Activated T-cell treated with anti-CD3 and anti-CD28 coated beads, Interleukin-2, amount 50 U/mL, for 1 hour (primary cell): ENCODE results near the gene IL12RB2.
"Not testable (repeated sequence)": the region's sequence is repeated elsewhere in the genome, so short reads cannot be mapped to it uniquely, and the experiment has no call there.

ENCODE experiments used
- DNase-seq: peaks from one replicate; pipeline ENCODE4 v3.0.0-alpha.2; 2020

IL12RB2 gene

DNA sequence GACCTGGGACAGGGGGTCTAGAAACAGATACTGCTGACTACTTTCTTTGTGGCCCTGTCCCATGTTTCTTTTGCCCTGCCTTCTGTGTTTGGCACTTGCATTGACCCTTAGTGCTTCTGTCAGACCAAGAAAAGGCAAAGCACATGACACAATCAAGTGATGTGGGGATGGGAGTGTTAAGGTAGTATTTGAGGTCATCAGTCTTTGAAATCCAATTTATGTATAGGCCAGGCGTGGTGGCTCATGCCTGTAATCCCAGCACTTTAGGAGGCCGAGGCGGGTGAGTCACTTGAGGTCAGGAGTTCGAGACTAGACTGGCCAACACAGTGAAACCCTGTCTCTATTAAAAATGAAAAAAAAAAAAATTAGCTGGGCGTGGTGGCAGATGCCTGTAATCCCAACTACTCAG, 96.5 kb downstream of the IL12RB2 start:
- no peak for DNase-seq

DNA sequence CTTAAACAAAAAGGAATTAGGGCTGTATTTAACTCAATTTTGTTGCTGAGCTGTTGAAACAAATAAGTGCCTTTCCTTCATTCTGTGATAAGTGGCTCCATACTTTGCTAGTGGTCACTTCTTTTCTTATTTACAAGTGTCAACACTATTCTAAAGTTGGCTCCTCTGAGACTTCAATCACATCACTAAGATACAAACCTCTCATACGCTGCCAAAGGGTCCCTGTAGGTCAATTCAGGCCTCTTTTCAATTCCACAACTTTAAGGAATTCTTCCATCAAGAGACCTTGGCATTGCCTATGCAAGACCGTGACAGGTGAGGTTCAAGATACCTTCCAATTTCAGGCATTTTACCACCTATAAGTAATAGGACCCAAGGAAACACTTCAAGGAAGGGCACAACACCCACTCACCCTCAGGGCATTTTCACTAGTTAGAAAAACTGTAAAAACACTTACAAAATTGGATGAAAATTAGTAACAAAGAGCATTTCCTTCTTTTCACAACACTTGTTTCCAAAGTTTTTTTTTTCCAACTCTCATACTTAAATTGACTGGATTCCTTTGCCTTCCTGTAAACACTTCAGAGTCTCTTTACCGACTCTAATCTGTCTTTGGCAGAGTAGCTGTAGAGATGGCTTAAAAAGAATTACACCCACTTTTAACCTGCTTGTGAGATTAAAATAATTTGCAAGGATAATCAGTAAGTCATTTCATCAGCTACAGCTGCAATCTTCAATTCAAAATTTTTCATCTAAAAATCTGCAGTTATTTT, 98.0 kb downstream of the IL12RB2 start:
- DNase-seq: no peak

DNA sequence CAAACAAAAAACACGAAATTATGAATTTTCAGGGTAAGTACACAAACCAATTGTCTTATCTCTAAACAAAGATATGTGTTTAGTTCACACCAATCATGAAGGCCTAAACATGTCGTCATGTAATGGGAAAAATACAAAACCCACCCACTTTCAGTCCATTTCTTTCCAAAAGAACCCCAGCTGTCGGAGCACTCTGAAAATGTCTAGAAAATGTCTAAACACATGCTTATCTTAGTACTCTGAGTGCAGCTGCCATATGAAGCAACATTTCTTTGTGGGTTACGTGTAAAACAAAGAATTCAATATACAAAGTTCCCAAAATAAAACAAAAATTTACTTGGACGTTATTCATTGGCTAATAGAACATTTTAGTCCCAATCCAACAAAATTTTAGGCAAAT, 99.8 kb downstream of the IL12RB2 start:
- DNase-seq: no peak

DNA sequence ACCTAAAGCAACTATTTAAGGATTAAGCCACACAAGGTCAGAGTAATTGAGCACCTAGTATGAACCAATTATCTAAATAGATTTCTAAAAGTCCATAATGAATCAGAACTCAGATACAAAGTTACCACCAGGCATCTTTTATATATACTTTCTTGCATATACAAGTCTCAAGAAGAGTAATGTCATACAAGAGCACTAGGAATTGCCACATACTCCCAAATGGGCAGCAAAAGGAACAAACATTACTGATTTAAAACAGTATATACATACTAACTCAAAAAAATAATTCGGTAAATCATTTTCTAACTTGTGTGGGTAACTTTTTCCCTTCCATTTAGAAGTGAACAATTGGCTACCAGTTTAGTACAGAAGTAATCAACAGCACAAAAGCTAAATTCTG, 100.5 kb downstream of the IL12RB2 start:
- DNase-seq: no peak

DNA sequence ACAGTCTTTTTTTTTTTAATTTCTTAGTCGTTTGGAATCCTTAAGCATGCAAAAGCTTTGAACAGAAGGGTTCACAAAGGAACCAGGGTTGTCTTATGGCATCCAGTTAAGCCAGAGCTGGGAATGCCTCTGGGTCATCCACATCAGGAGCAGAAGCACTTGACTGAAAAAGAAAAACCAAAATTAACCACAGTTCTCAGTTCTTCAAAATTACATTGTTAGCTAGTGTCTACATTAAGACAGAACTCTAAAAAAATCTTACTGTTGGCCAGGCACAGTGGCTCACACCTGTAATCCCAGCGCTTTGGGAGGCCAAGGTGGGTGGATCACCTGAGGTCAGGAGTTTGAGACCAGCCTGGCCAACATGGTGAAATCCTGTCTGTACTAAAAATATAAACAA, 105.4 kb downstream of the IL12RB2 start:
- DNase-seq: not testable (repeated sequence)

DNA sequence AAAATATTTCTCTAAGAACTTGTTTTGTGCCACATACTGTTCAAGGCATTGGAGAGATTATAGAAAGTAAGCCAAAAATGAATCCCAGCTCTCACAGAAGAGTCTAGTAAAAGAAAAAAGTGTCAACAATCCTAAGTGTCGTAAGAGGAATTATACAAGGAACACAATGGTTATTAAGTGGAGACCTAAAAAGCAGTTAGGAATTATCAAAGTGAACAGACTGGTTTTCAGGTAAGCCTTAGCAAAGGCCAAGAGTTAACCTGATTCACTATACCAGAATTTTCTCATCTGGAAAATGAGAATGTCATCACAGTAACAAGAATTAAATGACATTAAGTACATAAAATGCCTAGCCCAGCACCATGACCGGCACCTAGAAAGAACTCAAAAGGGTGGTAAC, 106.9 kb downstream of the IL12RB2 start:
- no peak for DNase-seq

DNA sequence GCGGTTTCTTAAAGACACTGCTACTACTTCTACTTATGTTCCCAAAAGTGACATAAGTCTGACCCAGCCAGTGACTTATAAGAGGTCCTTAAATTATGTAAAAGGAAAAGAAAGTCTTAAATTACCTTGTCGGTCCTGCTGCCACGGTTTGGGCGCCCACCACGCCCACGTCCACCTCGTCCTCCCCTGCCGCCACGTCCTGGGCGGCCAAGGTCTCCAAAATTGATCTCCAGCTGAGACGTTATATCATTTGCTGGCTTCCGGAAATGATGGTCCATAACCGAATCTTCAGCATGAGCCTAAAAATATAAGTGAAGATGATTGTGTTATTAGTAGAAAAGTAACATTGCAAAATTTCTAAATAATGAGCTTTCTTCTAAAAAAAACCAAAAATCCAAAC, 107.4 kb downstream of the IL12RB2 start:
- DNase-seq: no peak

DNA sequence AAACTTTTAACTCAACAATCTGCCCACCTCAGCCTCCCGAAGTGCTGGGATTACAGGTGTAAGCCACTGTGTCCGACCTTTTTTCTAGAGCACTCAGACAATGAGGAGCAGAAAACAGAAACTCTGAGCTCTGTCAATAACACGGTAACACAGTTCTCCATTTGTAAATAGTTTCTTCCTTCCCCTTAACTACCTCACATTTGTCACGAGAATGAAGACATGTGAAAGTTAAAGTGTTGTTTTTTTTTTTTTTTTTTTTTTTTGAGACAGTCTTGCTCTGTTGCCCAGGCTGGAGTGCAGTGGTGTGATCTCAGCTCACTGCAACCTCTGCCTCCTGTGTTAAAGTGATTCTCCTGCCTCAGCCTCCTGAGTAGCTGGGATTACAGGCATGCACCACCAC, 110.1 kb downstream of the IL12RB2 start:
- not testable (repeated sequence) for DNase-seq

DNA sequence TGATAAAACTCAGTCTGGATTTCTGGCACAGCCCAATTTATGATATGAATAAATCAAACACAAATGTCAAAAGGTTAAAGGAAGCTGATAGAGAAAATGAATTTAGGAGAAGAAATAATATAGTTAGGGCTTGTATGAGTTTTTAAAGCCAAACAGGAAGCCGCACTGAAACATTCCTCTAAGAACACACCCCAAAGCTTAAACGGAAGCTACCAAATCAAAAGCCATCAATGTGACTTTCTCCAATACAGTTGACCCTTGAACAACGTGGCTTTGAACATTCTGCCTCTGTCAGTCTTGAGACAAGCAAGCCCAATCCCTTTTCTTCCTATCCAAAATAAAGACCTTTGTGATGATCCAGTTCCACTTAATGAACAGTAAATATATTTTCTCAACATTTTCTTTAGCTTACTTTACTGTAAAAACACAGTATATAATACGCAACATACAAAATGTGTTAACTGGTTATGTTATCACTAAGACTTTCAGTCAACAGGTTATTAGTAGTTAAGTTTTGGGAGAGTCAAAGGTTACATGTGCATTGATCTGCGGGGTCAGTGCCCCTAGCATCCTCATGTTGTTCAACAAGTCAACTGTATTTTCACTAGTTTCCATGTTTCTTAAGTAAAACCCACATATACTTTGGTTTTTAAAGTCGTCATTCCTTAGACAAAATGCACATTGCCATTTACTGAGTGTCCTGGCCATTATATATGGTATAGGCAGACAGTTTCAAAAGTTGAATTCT, 111.3 kb downstream of the IL12RB2 start:
- no peak for DNase-seq

DNA sequence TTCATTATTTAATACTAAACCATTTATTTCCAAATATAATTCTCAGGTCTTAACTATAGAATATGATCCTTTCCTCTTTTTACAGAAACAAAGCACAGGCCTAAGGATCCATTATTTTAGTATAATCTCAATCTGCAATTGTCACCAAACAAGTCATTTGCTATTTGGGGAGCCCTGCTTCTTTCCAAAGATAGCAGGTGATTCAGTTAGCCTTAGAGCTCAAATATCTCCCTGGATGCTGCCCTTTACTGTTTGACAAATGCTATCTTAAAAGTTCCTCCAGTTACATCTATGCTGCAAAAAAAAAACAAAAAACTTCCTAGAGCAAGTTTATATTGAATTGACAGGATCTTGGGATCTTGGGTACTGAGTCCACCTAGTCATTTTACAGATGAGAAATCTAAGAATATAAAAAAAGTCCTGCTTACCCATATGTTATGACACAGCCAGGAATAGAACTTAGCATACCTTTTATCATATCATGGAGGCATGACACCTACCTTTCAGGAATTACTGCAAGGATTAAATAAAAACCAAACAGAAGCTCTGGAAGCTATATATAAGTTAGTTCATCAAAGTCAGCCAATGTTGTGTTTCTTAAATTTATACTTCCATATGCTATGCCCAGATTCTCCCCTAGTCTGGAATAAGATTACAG, 113.3 kb downstream of the IL12RB2 start:
- no peak for DNase-seq

DNA sequence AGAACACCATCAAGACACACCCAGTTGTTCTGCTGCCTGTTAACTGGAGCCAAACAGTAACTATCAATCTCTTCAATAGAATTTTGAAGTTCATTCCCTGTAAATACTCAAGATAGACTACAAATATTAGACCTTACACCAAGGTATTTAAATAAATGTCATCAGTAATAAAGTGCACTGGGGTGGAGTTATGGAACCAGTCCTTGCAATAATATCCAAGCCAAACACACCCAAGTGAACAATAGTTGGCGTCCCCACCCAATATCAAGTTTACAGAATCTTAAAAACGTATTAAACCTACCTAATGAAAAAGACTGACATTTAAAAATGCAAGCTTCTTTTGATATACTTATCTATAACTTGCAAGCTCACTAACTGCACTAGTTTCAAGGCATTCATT, 119.8 kb downstream of the IL12RB2 start:
- DNase-seq: no peak

DNA sequence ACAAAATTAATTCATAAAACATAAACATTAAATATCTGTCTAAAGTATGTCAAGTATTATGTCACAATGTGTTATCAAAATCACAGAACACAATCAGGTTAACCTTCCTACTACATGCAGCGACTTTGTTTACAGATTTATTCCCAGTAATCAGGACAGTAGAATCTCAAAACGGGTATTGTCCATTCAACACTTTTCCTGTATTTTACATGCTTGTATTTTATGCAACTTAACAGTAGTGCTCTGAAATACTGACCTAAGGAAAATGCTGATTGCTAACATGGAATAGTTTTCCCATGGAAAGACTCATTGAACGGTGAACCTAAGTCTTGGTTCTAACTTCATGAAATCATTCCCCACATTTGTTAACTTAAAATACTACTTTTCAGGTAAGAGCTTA, 120.3 kb downstream of the IL12RB2 start:
- no peak for DNase-seq

DNA sequence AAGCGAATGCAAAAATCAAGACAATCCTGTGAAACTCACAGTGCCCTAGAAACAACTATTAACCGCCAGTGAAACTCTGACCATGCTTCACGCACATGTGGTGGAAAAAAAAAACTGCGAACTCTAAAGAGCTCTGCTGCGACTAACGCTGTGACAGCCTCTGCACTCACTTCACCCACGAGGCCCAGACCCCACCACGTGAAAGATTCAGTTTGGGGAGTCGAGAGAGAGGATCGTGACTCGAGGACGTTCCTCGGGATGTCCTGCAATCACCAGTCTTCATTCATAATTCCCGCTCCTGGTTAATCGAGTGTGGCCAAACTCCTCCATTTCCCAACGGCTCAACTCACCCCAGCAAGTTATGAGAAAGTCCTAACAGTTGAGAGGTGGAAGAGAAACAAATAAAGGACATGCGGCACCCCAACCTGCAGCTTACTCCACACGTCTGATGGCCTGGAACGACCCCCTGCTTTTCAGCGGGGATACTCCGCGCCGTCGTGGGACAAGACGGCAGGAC, 121.4 kb downstream of the IL12RB2 start:
- peak; percentile 46 for DNase-seq

DNA sequence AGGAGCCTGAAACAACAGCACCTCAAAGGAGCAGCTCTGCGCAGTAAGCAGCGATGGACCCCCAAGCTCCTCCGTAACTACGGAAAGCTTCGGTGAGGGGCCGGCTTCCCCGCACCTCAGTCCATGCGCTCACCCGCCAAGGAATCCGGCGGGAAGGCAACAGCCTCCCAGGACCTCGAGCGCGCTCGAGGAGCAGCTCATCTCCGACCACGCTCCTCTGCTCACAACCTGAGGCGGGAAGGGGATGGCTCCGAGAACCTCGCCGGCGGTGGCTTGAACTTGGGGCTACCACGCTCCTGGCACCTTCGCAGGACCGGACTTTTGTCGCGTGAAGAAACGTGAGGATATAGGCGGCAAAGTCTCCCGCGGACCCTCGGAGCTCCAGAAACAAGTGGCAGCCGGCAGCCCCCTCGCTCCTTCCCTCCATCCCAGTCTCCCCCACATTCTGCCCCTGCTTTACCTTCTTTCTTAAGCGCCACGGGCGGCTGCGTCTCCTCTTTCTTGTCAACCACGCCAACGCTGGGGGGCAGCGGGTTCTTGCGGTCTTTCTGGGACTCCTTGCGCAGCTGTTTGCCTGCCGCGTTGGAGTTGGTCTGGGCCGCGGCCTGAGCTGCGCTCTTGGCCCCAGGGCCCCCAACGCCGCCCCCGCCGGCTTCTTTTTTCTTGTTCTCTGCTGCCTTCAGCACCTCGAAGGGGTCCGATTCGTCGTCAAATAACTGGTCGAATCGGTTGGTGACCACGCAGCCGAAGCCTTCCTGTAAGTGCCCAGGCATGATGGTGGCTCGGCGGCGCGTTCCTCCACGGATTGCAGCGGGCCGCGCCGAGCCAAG, 122.1 kb downstream of the IL12RB2 start:
- peak; percentile 49 for DNase-seq

DNA sequence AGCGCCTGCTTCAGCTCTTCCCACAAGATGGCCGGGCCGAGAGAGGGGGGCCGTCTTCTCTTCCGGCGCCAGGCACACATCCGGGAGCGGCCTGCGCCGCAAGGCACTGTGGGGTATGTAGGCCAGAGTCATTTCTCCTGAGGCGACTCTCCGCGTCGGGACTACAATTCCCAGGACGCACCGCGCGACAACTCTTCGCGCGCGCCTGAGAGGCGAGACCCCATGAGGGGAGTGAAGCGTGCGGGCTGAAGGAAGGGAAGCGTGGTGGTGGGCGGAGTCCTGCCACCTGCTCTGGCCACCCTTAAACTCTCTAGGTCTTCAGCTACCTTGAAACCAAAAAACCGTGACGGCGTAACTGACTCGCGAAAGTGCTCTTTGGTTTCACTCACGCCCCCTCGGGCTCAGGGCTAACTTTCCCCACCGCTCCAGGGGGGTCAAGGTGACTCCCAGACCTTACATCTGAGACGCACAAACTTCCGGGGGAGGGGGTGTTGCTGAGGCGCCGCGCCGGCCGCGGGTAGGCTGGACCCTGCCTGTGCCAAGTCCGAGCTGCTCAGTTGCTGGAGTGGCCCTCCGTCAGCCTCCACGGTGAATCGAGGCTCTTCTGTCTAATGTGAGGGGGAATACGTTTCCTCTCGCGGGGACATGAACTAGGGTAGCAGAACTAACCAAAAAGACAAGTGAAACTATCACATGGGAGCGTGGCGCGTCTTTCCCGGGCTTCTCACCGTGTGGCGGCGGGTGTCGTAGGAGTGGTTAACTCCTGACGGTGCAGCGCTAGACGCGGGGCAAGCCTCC, 122.9 kb downstream of the IL12RB2 start, which contains the start of gene SERBP1:
TSS of gene SERBP1 (minus strand) at position 45 of the 798 bp plus-strand sequence. CDS start 102 bp downstream, outside the sequence.
- DNase-seq: peak; percentile 94

DNA sequence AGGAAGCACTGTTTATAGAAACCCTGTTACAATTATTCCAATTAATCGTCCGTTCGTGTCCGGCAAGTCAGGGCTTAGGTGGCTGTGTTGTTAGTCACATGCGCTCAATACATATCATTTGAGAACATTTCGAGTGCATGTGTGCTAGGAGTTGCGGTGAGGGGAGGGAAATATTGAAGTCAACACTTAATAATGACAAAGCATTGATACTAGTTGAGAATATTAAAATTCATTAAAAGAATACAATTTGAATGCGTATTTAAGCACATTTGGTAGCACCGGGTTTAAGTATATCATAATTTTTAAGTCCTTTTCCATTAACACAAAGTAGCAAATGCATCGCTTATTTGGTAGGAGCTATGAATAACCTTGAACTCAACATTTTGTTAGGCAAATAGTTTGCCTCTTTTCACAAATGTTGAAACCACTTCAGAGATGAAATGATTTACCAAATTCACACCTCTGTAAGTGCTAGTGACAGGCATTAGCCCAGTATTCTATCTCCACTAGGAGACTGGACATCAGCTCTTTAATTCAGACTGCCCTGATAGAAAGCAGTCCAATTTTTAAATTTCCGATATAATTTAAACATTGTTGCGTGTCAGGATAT, 123.6 kb downstream of the IL12RB2 start:
- no peak for DNase-seq

DNA sequence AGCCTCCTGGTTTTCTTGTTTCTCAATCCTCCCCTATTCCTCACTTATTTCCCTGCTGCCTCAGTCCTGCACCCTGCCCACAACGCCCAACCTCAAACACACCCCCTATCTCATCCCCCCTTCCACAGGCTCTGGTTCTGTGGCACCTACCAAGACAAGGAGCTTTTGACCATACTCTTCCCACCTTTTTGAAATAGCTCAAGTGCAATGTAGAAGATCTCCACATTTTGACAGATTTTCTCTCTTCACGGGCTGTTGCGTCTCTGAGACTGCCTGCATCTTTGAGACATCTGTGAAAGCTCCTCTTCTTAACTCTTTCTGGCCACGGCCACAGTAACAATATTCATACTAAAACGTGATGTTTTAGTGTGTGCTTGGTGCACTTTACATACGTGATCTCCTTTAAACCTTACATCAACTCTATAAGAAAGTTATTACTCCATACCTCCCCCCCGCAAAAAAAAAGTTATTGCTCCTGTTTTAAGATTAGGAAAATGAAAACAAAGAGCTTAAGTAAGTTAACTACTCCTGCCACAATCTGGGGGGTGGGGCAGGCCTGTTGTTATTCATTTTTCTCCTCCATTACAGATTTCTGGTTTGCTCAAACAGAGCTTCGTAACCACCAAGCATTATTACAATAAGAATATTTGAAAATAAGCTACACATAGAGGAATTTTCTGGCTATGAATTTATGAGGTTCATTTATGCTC, 124.4 kb downstream of the IL12RB2 start:
- DNase-seq: no peak

DNA sequence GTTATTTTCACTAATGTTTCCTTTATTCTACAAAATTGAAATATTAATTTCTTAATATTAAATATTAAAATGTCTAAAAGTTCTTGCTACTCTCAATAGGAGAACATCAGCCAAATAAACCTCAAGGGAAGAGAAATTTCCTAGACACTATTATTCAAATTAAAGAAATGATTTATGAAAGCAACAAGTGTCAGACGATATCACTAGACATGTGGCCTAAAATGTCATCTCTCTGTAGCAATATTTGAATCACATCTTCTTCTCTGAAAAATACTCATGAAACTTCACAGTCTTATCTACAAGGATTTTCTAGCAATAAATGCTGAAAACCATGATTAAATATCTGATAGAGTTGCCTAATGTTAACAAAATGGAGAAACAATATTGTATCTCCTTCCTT, 125.1 kb downstream of the IL12RB2 start:
- no peak for DNase-seq

DNA sequence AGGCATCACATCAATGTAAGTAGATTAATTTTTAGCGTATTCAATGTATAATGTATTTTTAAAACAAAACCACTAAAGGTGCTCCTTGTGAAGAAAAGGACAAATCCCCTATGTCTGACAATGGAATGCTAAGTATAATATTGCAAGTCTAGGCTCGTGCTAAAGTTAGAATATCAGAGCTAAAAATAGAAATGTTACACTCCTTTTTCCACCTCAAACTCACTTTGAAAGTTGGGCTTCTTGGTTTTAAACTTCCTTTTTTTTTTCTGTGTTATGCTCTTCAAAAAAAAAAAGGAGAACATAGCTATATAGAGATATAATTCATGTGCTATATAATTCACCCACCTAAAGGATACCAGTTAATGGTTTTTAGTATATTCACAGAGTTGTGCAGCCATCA, 126.2 kb downstream of the IL12RB2 start:
- DNase-seq: no peak

DNA sequence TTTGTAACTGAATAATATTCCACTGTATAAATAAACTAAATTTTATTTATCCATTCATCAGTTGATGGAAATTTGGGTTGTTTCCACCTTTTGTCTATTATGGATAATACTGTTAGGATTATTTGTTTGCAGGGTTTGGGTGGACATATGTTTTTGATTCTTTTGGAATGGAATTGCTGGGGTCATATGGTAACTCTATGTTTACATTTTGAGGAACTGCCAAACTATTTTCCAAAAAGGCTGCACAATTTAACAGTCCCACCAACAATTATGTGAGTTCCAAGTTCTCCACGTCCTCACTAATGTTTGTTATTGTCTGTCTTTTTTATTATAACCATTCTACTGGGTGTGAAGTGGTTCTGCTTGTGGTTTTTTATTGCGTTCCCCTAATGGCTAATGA, 126.8 kb downstream of the IL12RB2 start:
- DNase-seq: no peak
